Measurements from ENCODE around the gene HDDC2. TPM values are rescaled to one million over a fixed set of nuclear protein-coding genes. Genes with fewer than 3 reads are reported as not detected.
A peak's percentile ranks its signal among the peaks of the same experiment; 100 is the strongest.

HDDC2 gene
- total and polyA plus RNA-seq, 9 of the 15 experiments (the other 6 are each of a cell fraction or from before 2014, with no cell fraction given): 194 to 632 (median 294) TPM

- Histone ChIP-seq H3K4me2 (ENCODE audit: insufficient read depth, low read length) (peak overlapping the region; percentile 72), H3K4me3 (0 out of 2 replicates have a peak overlapping the region, but pooled peaks have one; percentile 3), H2AFZ (ENCODE audit: low read depth, low read length) (peak overlapping the region; percentile 89), H3K79me2 (ENCODE audit: control insufficient read depth, insufficient read depth, low read length) (peaks cover 3% of the 10 kb centered on the region; the same call in 1 of the 3 replicates), H3K9me1 (ENCODE audit: control insufficient read depth, insufficient read depth, low read length) (no peaks in the 10 kb centered on the region), H3K4me1 (replicated peaks in 1 of 2; ENCODE audit: control insufficient read depth in 2 of 2, insufficient read depth in 2 of 2, low read length in 2 of 2) (peaks cover 13 to 48% of the 10 kb centered on the region in 2 experiments), H3K36me3 (ENCODE audit: control insufficient read depth, insufficient read depth, low read length) (no peaks in the 10 kb centered on the region), H3K27ac (ENCODE audit: extremely low read depth, low read depth, low read length) (peak overlapping the region; percentile 84), H3K9me3 (replicated peaks; ENCODE audit: control insufficient read depth, insufficient read depth, low read depth, low read length) (0 out of 2 replicates have a peak, but pooled peaks cover 3% of the 10 kb centered on the region), H3K27me3 (ENCODE audit: control insufficient read depth in 2 of 2, insufficient read depth in 2 of 2, low read length in 2 of 2) (no peaks in the 10 kb centered on the region), H3K9ac (ENCODE audit: insufficient read depth in 1 of 2, low read depth in 2 of 2, low read length in 2 of 2) (peak overlapping the region in 1 of 2 experiments; percentile 57; a peak in 2 of 4 replicates), H4K20me1 (replicated peaks; ENCODE audit: control insufficient read depth, insufficient read depth, low read length) (no peaks in the 10 kb centered on the region)
- no TSS peak for BruUV-seq (replicated peaks)
- WGBS (ENCODE audit: insufficient coverage, low coverage, missing lambda C conversion rate): 20% methylated on average over 3 of the region's 3 CpGs
- no peak for FAIRE-seq
- intact Hi-C loops (cut with micrococcal nuclease): loop anchor here (2.0 to 5.0 kb wide), 2 partner anchors 114 to 651 kb away; partner anchors contain the start of gene HINT3
- ChIA-PET POLR2A (interaction anchor here (0.6 to 1.1 kb wide), 3 partner anchors 153 to 495 kb away, joined by 3 to 7 read pairs (median 3); partner anchors contain the start of gene TPD52L1), CTCF (ENCODE audit: low intra/inter-chr PET ratio) (no interaction called here)
- no peak for ATAC-seq
- DNase-seq (ENCODE audit: extremely low read depth in 1 of 4, low spot score in 3 of 4): no peak
- in situ Hi-C loops (cut with MboI): loop anchor here (10.0 kb wide), 1 partner anchor 432 kb away; no protein-coding TSS in a partner anchor
- TF ChIP-seq RBM34 (IDR thresholded peaks at IDR 0.05; ENCODE audit: borderline replicate concordance, insufficient read depth, low read length): no peak
- TF ChIP-seq SMAD3 (CRISPR knock-in tag; conservative IDR thresholded peaks at IDR 0.05): no peak
- no peak for TF ChIP-seq JUN (IDR thresholded peaks at IDR 0.05; ENCODE audit: borderline replicate concordance, low read depth, low read length)
- no peak for TF ChIP-seq JUN (CRISPR knock-in tag; IDR thresholded peaks at IDR 0.05; ENCODE audit: borderline replicate concordance)
- TF ChIP-seq ZBTB2 (IDR thresholded peaks at IDR 0.05): no peak
- no peak for TF ChIP-seq GTF2F1 (IDR thresholded peaks at IDR 0.05; ENCODE audit: low read depth, low read length)
- TF ChIP-seq CAMTA2 (CRISPR knock-in tag; conservative IDR thresholded peaks at IDR 0.05): no peak
- 0 out of 2 replicates have a peak, but pooled peaks have one; percentile 17 for TF ChIP-seq ZNF398 (CRISPR knock-in tag; IDR thresholded peaks at IDR 0.05)
- TF ChIP-seq ZC3H4 (CRISPR knock-in tag; IDR thresholded peaks at IDR 0.05; ENCODE audit: borderline replicate concordance): no peak
- TF ChIP-seq ZNF384 (IDR thresholded peaks at IDR 0.05; ENCODE audit: low read depth, low read length): peak; percentile 37; the same call in 1 of the 2 replicates
- no peak for TF ChIP-seq ZBTB1 (CRISPR knock-in tag; IDR thresholded peaks at IDR 0.05; ENCODE audit: borderline replicate concordance, low read depth)
- no peak for TF ChIP-seq MAFF (IDR thresholded peaks at IDR 0.05; ENCODE audit: low read length)
- TF ChIP-seq POLR2AphosphoS2 (IDR thresholded peaks at IDR 0.05; ENCODE audit: low read length): no peak
- TF ChIP-seq RBFOX2 (IDR thresholded peaks at IDR 0.05; ENCODE audit: low read depth, low read length): peak; percentile 32; the same call in 1 of the 2 replicates
- no peak for TF ChIP-seq E2F5 (CRISPR knock-in tag; IDR thresholded peaks at IDR 0.05)
- TF ChIP-seq ZNF589 (CRISPR knock-in tag; IDR thresholded peaks at IDR 0.05; ENCODE audit: low read depth): peak; percentile 12; the same call in 1 of the 2 replicates
- no peak for TF ChIP-seq HDAC6 (IDR thresholded peaks at IDR 0.05; ENCODE audit: low read depth, low read length)
- no peak for TF ChIP-seq MIER1 (IDR thresholded peaks at IDR 0.05; ENCODE audit: low read depth)
- no peak for TF ChIP-seq FOXK2 (conservative IDR thresholded peaks at IDR 0.05 in 1 of 2, IDR thresholded peaks at IDR 0.05 in 1 of 2; ENCODE audit: low read depth in 2 of 2)
Observed at GRCh38 chr6:125306756-125307149, 5.0 kb upstream of the HDDC2 start.
